ENCODE data around the gene ASGR1. TPM values are rescaled to one million over a fixed set of nuclear protein-coding genes. Genes with fewer than 3 reads are reported as not detected.
A peak's percentile ranks its signal among the peaks of the same experiment; 100 is the strongest.
"Not testable (repeated sequence)": the region's sequence is repeated elsewhere in the genome, so short reads cannot be mapped to it uniquely, and the experiment has no call there.

ASGR1 gene
- total and polyA plus RNA-seq, 2 donors (not counting 1 experiment from before 2014, with no cell fraction given) = 0.32 to 0.43 TPM

DNA sequence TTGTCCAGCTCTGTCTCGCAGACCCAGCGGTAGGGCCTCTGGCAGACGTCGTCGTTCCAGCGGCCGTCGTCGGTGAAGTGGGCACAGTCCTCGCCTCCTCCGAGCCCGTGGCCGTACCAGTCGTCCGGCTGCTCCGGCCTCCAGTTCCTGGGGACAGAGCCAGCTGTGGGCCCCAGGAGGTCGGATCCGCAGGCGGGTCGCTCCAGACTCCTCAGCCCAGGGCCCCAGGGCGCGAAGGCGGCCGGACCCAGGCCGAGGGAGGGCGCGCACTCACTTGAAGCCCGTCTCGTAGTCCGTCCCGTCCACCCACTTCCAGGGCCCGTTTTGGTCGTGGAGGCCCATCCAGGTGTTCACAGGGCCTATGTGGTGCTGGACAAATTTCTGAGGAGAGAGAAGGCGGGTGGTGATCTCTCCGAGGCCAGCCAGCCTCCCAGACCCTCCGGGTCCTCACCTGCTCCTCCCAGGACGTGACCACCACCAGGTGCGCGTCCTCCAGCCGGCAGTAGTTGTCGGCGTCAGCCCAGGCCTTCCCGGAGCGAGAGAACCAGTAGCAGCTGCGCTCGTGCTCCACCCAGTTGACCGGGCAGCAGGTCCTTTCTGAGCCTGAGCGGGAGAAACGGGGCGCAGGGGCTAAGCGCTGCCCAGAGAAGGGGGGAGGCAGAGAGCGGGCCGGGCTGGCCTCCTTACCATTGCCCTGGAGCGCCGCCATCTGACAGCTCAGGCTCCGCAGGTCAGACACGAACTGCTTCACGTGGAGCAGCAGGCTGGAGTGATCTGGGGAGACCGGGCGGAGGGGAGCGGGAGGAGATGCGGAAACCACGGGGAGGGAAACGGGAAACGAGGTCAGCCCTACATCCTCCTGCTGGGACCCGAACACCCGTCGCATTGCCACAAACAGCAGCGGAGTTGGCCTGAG is 5.2 kb downstream of the ASGR1 start:
- Histone ChIP-seq H3K27me3 (replicated peaks in 1 of 4; ENCODE audit: control extremely low read depth in 1 of 4, control insufficient read depth in 3 of 4, insufficient read depth in 4 of 4, low read length in 3 of 4) (peaks cover 0 to 51% (median 40%) of the 10 kb centered on the region in 4 experiments), H2AFZ (ENCODE audit: insufficient read depth, low read depth, low read length, poor library complexity, severe bottlenecking) (peak overlapping the region; percentile 59), H3K9ac (ENCODE audit: low read length) (peak overlapping the region; percentile 8), H3K27ac (ENCODE audit: low read length in 2 of 2) (no peak overlapping the region), H3K9me3 (ENCODE audit: control extremely low read depth in 1 of 3, control insufficient read depth in 2 of 3, insufficient read depth in 1 of 3, low read length in 2 of 3) (peaks cover 0 to 17% (median 7%) of the 10 kb centered on the region in 3 donors), H3K79me2 (ENCODE audit: control insufficient read depth, insufficient read depth, low read length) (no peaks in the 10 kb centered on the region), H3K4me1 (ENCODE audit: control insufficient read depth in 2 of 2, insufficient read depth in 2 of 2, low read length in 2 of 2) (peaks cover 24 to 39% of the 10 kb centered on the region in 2 donors), H3K36me3 (replicated peaks in 1 of 2; ENCODE audit: control extremely low read depth in 1 of 2, control insufficient read depth in 1 of 2, extremely low read depth in 1 of 2, insufficient read depth in 2 of 2, low read length in 1 of 2) (no peaks in the 10 kb centered on the region), H4K20me1 (ENCODE audit: control insufficient read depth, insufficient read depth, low read length, poor library complexity, severe bottlenecking) (no peaks in the 10 kb centered on the region), H3K4me3 (ENCODE audit: control extremely low read depth in 1 of 5, extremely low read depth in 1 of 5, insufficient read depth in 1 of 5, low read depth in 2 of 5, low read length in 4 of 5) (peak overlapping the region in 2 of 5 experiments; percentile 5 to 6), H3K4me2 (replicated peaks; ENCODE audit: low read depth, low read length, poor library complexity, severe bottlenecking) (peak overlapping the region; percentile 60)
- DNase-seq (peak; percentile 61), ATAC-seq (ENCODE audit: low read depth) (peak; percentile 36)
- TF ChIP-seq CTCF (IDR thresholded peaks at IDR 0.05) (no peak), EZH2 (IDR thresholded peaks at IDR 0.05; ENCODE audit: borderline replicate concordance, insufficient read depth, low read depth, low read length, poor library complexity, severe bottlenecking) (no peak)
- intact Hi-C loops (cut with micrococcal nuclease) = no loop called here
- Mint-ChIP-seq H3K9me3 (ENCODE audit: insufficient read depth) (peaks cover 4% of the 10 kb centered on the region), H3K4me1 (peaks cover 13% of the 10 kb centered on the region), H3K27ac (no peak overlapping the region), H3K27me3 (peaks cover 12% of the 10 kb centered on the region), H3K4me3 (no peak overlapping the region)
- 53% methylated on average over 63 of the region's 69 CpGs for WGBS (ENCODE audit: insufficient coverage)
- POLR2A ChIA-PET = no interaction called here
- CTCF ChIA-PET = interaction anchor here (0.5 to 1.1 kb wide), 3 partner anchors 14 to 171 kb away, joined by 3 to 4 read pairs (median 3); no protein-coding TSS in a partner anchor

- WGBS (ENCODE audit: insufficient coverage) = 92% methylated on average over 14 of the region's 18 CpGs
Observed at GRCh38 chr17:7172522-7173191, 6.5 kb downstream of the ASGR1 start.

GRCh38 chr17:7169565-7169908 is 9.6 kb downstream of the ASGR1 start:
- WGBS (ENCODE audit: insufficient coverage) = 100% methylated on average over 3 of the region's 7 CpGs
- not testable (repeated sequence) for H3K79me2 ChIP-seq (ENCODE audit: control insufficient read depth, insufficient read depth, low read length); DNase-seq

More at GRCh38 chr17:7172522-7173191, 6.5 kb downstream of the ASGR1 start:
- H3K4me3 Mint-ChIP-seq; H3K9ac ChIP-seq (ENCODE audit: low read length); H3K9me3 Mint-ChIP-seq (ENCODE audit: insufficient read depth); DNase-seq; ATAC-seq (ENCODE audit: low read depth); POLR2A ChIA-PET; H3K27me3 Mint-ChIP-seq; H3K4me2 ChIP-seq (replicated peaks; ENCODE audit: low read depth, low read length, poor library complexity, severe bottlenecking); H3K36me3 ChIP-seq (replicated peaks in 1 of 2; ENCODE audit: control extremely low read depth in 1 of 2, control insufficient read depth in 1 of 2, extremely low read depth in 1 of 2, insufficient read depth in 2 of 2, low read length in 1 of 2); H3K4me3 ChIP-seq (ENCODE audit: control extremely low read depth in 1 of 5, extremely low read depth in 1 of 5, insufficient read depth in 1 of 5, low read depth in 2 of 5, low read length in 4 of 5); H4K20me1 ChIP-seq (ENCODE audit: control insufficient read depth, insufficient read depth, low read length, poor library complexity, severe bottlenecking); H3K27ac Mint-ChIP-seq; H2AFZ ChIP-seq (ENCODE audit: insufficient read depth, low read depth, low read length, poor library complexity, severe bottlenecking); H3K4me1 Mint-ChIP-seq; H3K27ac ChIP-seq (ENCODE audit: low read length in 2 of 2); intact Hi-C loops (cut with micrococcal nuclease); H3K79me2 ChIP-seq (ENCODE audit: control insufficient read depth, insufficient read depth, low read length): not testable (repeated sequence)
- Histone ChIP-seq H3K27me3 (replicated peaks in 1 of 4; ENCODE audit: control extremely low read depth in 1 of 4, control insufficient read depth in 3 of 4, insufficient read depth in 4 of 4, low read length in 3 of 4) (peaks cover 0 to 41% (median 32%) of the 10 kb centered on the region in 4 experiments), H3K4me1 (ENCODE audit: control insufficient read depth in 2 of 2, insufficient read depth in 2 of 2, low read length in 2 of 2) (peaks cover 18 to 32% of the 10 kb centered on the region in 2 donors), H3K9me3 (ENCODE audit: control extremely low read depth in 1 of 3, control insufficient read depth in 2 of 3, insufficient read depth in 1 of 3, low read length in 2 of 3) (peaks cover 0 to 25% (median 7%) of the 10 kb centered on the region in 3 donors)
- CTCF ChIA-PET = interaction anchor here (1.1 kb wide), 1 partner anchor 36 kb away, joined by 4 read pairs; no protein-coding TSS in a partner anchor

More at GRCh38 chr17:7169565-7169908, 9.6 kb downstream of the ASGR1 start:
- H3K4me1 ChIP-seq (ENCODE audit: control insufficient read depth in 2 of 2, insufficient read depth in 2 of 2, low read length in 2 of 2); H2AFZ ChIP-seq (ENCODE audit: insufficient read depth, low read depth, low read length, poor library complexity, severe bottlenecking); ATAC-seq (ENCODE audit: low read depth); POLR2A ChIA-PET; H3K36me3 ChIP-seq (replicated peaks in 1 of 2; ENCODE audit: control extremely low read depth in 1 of 2, control insufficient read depth in 1 of 2, extremely low read depth in 1 of 2, insufficient read depth in 2 of 2, low read length in 1 of 2); H3K4me2 ChIP-seq (replicated peaks; ENCODE audit: low read depth, low read length, poor library complexity, severe bottlenecking); H3K27ac Mint-ChIP-seq; H3K9ac ChIP-seq (ENCODE audit: low read length); H3K4me3 ChIP-seq (ENCODE audit: control extremely low read depth in 1 of 5, extremely low read depth in 1 of 5, insufficient read depth in 1 of 5, low read depth in 2 of 5, low read length in 4 of 5); H4K20me1 ChIP-seq (ENCODE audit: control insufficient read depth, insufficient read depth, low read length, poor library complexity, severe bottlenecking); intact Hi-C loops (cut with micrococcal nuclease); H3K4me3 Mint-ChIP-seq; H3K27ac ChIP-seq (ENCODE audit: low read length in 2 of 2); H3K4me1 Mint-ChIP-seq; H3K9me3 Mint-ChIP-seq (ENCODE audit: insufficient read depth): not testable (repeated sequence)
- H3K27me3 Mint-ChIP-seq = peaks cover 13% of the 10 kb centered on the region
- CTCF ChIA-PET = interaction anchor here (1.1 kb wide), 1 partner anchor 33 kb away, joined by 4 read pairs; no protein-coding TSS in a partner anchor
- Histone ChIP-seq H3K27me3 (replicated peaks in 1 of 4; ENCODE audit: control extremely low read depth in 1 of 4, control insufficient read depth in 3 of 4, insufficient read depth in 4 of 4, low read length in 3 of 4) (peaks cover 0 to 15% (median 6%) of the 10 kb centered on the region in 4 experiments), H3K9me3 (ENCODE audit: control extremely low read depth in 1 of 3, control insufficient read depth in 2 of 3, insufficient read depth in 1 of 3, low read length in 2 of 3) (peaks cover 0 to 22% (median 7%) of the 10 kb centered on the region in 3 donors)
